HepG2 (cell line): ENCODE measurements around the gene HMG20B. TPM values are rescaled to one million over a fixed set of nuclear protein-coding genes. Genes with fewer than 3 reads are reported as not detected.

Experiments
- AGO1 ChIP-seq: fragments of 200-400 bp; formaldehyde crosslinking; IDR thresholded peaks from 2 replicates; pipeline ENCODE4 v1.6.1; 2017; ENCODE audit warnings: mild to moderate bottlenecking, low read depth, low read length, moderate library complexity; ENCODE audit not compliant: poor library complexity, severe bottlenecking
- BRD4 ChIP-seq: sonication (generic); formaldehyde crosslinking; IDR thresholded peaks from 2 replicates; pipeline ENCODE4 v1.4.0; 2020; ENCODE audit warnings: missing genetic modification reagents
- CEBPG ChIP-seq: IDR thresholded peaks from 2 replicates; pipeline ENCODE4 v1.6.1; 2016
- ELF1 ChIP-seq: sonication (generic); formaldehyde crosslinking; IDR thresholded peaks from 2 replicates; pipeline ENCODE4 v1.4.0; 2020; ENCODE audit warnings: missing genetic modification reagents
- KDM3A ChIP-seq: IDR thresholded peaks from 2 replicates; pipeline ENCODE4 v1.6.1; 2018; ENCODE audit warnings: low read depth, missing compliant biosample characterization
- MAFG ChIP-seq: sonication (generic); formaldehyde crosslinking; IDR thresholded peaks from 2 replicates; pipeline ENCODE4 v1.5.1; 2020; ENCODE audit warnings: mild to moderate bottlenecking, missing genetic modification reagents
- SP1 ChIP-seq, 2 experiments: fragments of 450-650 bp in 1 of 2; sonication (generic) in 1 of 2; formaldehyde crosslinking in 1 of 2; IDR thresholded peaks; 2 replicates each; pipeline versions ENCODE4 v1.4.0 to v1.6.1; 2016 to 2020; ENCODE audit warnings: missing genetic modification reagents in 1 of 2
- TOPORS ChIP-seq: sonication (generic); formaldehyde crosslinking; IDR thresholded peaks from 2 replicates; pipeline ENCODE4 v1.8.0; 2023; ENCODE audit warnings: mild to moderate bottlenecking, missing genetic modification reagents
- TSC22D2 ChIP-seq: sonication (generic); formaldehyde crosslinking; IDR thresholded peaks from 2 replicates; pipeline ENCODE4 v1.5.1; 2020; ENCODE audit warnings: missing genetic modification reagents, mild to moderate bottlenecking, borderline replicate concordance
- ZFX ChIP-seq: sonication (generic); formaldehyde crosslinking; IDR thresholded peaks from 2 replicates; pipeline ENCODE4 v1.4.0; 2020; ENCODE audit warnings: mild to moderate bottlenecking, low read depth, missing genetic modification reagents, moderate library complexity
- ZIK1 ChIP-seq: sonication (generic); formaldehyde crosslinking; IDR thresholded peaks from 2 replicates; pipeline ENCODE4 v1.5.0; 2020; ENCODE audit warnings: mild to moderate bottlenecking, low read depth, missing genetic modification reagents, borderline replicate concordance
- ZNF10 ChIP-seq: sonication (generic); formaldehyde crosslinking; IDR thresholded peaks from 2 replicates; pipeline ENCODE4 v1.4.0; 2020; ENCODE audit warnings: mild to moderate bottlenecking, low read depth, missing genetic modification reagents, borderline replicate concordance
- ZNF256 ChIP-seq: sonication (generic); formaldehyde crosslinking; conservative IDR thresholded peaks from 2 replicates; pipeline ENCODE4 v1.4.0; 2020; ENCODE audit warnings: missing genetic modification reagents
- ZNF335 ChIP-seq: sonication (generic); formaldehyde crosslinking; IDR thresholded peaks from 2 replicates; pipeline ENCODE4 v1.4.0; 2020; ENCODE audit warnings: missing genetic modification reagents
- polyA plus RNA-seq, 8 experiments: library from polyadenylated mRNA; depleted of rRNA in 3 of 8; stranded (reverse) in 7 of 8; unstranded in 1 of 8; fragments of >200 nt; fragmentation: Illumina TruSeq in 4 of 8; extraction: Trizol in 4 of 8; gene quantifications; 2 replicates each; pipeline versions ENCODE4 v1.2.1 to v1.2.3, GENCODE V29; 2011 to 2016; ENCODE audit warnings: low read depth in 4 of 8, missing spikeins in 1 of 8, mixed read lengths in 1 of 8; ENCODE audit not compliant: insufficient read depth in 1 of 8
- total RNA-seq, 5 experiments: library from RNA; depleted of rRNA; stranded (reverse); fragments of >200 nt; fragmentation: Illumina TruSeq; extraction: Trizol; gene quantifications; 2 replicates each; pipeline ENCODE4 v1.2.3, GENCODE V29; 2016; ENCODE audit warnings: low read depth in 1 of 5
- TF ChIP-seq, protein P1 (sequence below): sonication (generic); formaldehyde crosslinking; IDR thresholded peaks from 2 replicates; pipeline ENCODE4 v1.4.0; 2020; ENCODE audit warnings: mild to moderate bottlenecking, missing genetic modification reagents
- TF ChIP-seq, protein P2 (sequence below): sonication (generic); formaldehyde crosslinking; IDR thresholded peaks from 2 replicates; pipeline ENCODE4 v1.5.1; 2020; ENCODE audit warnings: mild to moderate bottlenecking, moderate library complexity, missing genetic modification reagents
- TF ChIP-seq, protein P3 (sequence below): sonication (generic); formaldehyde crosslinking; IDR thresholded peaks from 2 replicates; pipeline ENCODE4 v1.4.0; 2020; ENCODE audit warnings: missing genetic modification reagents
- TF ChIP-seq, protein P4 (sequence below): sonication (generic); formaldehyde crosslinking; IDR thresholded peaks from 2 replicates; pipeline ENCODE4 v1.4.0; 2020; ENCODE audit warnings: missing genetic modification reagents, borderline replicate concordance
- TF ChIP-seq, protein P5 (sequence below): sonication (generic); formaldehyde crosslinking; IDR thresholded peaks from 2 replicates; pipeline ENCODE4 v1.8.0; 2022; ENCODE audit warnings: mild to moderate bottlenecking, missing genetic modification reagents, borderline replicate concordance

HMG20B gene
- total and polyA plus RNA-seq, 2 of the 13 experiments (the other 11 are each of a cell fraction or from before 2014, with no cell fraction given), result 23.9 to 29.2 TPM

DNA sequence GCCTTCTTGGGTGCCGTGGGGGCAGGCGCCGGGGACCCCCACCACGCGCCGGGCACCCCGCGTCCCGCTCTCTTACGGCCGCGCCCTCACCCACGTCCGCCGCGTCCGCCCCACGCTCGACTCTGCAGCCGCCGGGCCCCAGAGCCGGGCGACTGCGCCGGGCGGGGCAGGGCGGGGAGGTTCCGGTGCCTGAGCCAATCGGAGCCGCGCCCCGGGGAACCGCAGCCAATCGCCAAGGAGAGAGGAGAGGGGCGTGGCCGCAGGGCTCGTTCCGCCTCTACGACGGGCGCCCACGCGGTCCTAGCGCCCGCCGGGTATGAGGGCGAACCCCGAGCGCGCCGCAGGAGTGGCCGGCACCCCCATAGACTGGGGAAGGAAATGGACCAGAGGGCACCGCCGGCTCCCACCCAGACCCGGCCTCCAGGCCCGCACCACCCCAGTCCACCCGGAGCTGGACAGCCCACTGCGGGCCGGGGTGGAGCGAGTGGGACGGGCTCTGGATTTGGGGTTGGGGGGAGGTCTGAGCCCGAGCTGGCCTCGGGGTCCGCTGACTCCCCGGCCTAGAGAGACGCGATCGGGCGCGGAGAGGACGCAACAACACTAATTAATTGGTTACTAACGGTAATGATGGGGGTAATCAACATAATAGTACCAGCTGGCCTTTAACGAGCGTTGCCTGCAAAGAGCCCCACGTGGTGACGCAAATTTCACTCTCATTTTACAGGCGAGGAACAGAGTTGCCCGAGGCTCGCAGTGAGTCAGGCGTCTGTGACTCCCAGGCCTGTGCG lies 15.1 kb upstream of the HMG20B start, which contains the start of gene MFSD12 (continued):
- TF ChIP-seq, protein P1, sequence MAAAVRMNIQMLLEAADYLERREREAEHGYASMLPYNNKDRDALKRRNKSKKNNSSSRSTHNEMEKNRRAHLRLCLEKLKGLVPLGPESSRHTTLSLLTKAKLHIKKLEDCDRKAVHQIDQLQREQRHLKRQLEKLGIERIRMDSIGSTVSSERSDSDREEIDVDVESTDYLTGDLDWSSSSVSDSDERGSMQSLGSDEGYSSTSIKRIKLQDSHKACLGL (CRISPR knock-in tag), result peak; percentile 63
- TF ChIP-seq KDM3A, result peak; percentile 62; the same call in 1 of the 2 replicates
- no peak for TF ChIP-seq TSC22D2 (CRISPR knock-in tag)
- TF ChIP-seq MAFG, result no peak
- no peak for TF ChIP-seq BRD4 (CRISPR knock-in tag)
- TF ChIP-seq ZNF10 (CRISPR knock-in tag), result no peak
- TF ChIP-seq SP1 (IDR thresholded peaks at IDR 0.05), result no peak
- TF ChIP-seq SP1 (CRISPR knock-in tag; IDR thresholded peaks at IDR 0.05), result peak; percentile 98
- TF ChIP-seq, protein P2, sequence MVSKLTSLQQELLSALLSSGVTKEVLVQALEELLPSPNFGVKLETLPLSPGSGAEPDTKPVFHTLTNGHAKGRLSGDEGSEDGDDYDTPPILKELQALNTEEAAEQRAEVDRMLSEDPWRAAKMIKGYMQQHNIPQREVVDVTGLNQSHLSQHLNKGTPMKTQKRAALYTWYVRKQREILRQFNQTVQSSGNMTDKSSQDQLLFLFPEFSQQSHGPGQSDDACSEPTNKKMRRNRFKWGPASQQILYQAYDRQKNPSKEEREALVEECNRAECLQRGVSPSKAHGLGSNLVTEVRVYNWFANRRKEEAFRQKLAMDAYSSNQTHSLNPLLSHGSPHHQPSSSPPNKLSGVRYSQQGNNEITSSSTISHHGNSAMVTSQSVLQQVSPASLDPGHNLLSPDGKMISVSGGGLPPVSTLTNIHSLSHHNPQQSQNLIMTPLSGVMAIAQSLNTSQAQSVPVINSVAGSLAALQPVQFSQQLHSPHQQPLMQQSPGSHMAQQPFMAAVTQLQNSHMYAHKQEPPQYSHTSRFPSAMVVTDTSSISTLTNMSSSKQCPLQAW (CRISPR knock-in tag), result peak; percentile 69; the same call in 1 of the 2 replicates
- TF ChIP-seq ZFX (CRISPR knock-in tag), result peak; percentile 75
- TF ChIP-seq ELF1 (CRISPR knock-in tag), result no peak
- 0 out of 2 replicates have a peak, but pooled peaks have one; percentile 58 for TF ChIP-seq ZNF256 (CRISPR knock-in tag)
- peak; percentile 47 for TF ChIP-seq AGO1
- 0 out of 2 replicates have a peak, but pooled peaks have one; percentile 44 for TF ChIP-seq ZIK1 (CRISPR knock-in tag)
- TF ChIP-seq TOPORS (CRISPR knock-in tag), result no peak
- TF ChIP-seq, protein P3, sequence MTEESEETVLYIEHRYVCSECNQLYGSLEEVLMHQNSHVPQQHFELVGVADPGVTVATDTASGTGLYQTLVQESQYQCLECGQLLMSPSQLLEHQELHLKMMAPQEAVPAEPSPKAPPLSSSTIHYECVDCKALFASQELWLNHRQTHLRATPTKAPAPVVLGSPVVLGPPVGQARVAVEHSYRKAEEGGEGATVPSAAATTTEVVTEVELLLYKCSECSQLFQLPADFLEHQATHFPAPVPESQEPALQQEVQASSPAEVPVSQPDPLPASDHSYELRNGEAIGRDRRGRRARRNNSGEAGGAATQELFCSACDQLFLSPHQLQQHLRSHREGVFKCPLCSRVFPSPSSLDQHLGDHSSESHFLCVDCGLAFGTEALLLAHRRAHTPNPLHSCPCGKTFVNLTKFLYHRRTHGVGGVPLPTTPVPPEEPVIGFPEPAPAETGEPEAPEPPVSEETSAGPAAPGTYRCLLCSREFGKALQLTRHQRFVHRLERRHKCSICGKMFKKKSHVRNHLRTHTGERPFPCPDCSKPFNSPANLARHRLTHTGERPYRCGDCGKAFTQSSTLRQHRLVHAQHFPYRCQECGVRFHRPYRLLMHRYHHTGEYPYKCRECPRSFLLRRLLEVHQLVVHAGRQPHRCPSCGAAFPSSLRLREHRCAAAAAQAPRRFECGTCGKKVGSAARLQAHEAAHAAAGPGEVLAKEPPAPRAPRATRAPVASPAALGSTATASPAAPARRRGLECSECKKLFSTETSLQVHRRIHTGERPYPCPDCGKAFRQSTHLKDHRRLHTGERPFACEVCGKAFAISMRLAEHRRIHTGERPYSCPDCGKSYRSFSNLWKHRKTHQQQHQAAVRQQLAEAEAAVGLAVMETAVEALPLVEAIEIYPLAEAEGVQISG, result peak; percentile 50; the same call in 1 of the 2 replicates
- TF ChIP-seq, protein P4, sequence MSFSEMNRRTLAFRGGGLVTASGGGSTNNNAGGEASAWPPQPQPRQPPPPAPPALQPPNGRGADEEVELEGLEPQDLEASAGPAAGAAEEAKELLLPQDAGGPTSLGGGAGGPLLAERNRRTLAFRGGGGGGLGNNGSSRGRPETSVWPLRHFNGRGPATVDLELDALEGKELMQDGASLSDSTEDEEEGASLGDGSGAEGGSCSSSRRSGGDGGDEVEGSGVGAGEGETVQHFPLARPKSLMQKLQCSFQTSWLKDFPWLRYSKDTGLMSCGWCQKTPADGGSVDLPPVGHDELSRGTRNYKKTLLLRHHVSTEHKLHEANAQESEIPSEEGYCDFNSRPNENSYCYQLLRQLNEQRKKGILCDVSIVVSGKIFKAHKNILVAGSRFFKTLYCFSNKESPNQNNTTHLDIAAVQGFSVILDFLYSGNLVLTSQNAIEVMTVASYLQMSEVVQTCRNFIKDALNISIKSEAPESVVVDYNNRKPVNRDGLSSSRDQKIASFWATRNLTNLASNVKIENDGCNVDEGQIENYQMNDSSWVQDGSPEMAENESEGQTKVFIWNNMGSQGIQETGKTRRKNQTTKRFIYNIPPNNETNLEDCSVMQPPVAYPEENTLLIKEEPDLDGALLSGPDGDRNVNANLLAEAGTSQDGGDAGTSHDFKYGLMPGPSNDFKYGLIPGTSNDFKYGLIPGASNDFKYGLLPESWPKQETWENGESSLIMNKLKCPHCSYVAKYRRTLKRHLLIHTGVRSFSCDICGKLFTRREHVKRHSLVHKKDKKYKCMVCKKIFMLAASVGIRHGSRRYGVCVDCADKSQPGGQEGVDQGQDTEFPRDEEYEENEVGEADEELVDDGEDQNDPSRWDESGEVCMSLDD (CRISPR knock-in tag), result peak; percentile 92
- no peak for TF ChIP-seq CEBPG
- TF ChIP-seq ZNF335 (CRISPR knock-in tag), result peak; percentile 79; the same call in 1 of the 2 replicates
- TF ChIP-seq, protein P5, sequence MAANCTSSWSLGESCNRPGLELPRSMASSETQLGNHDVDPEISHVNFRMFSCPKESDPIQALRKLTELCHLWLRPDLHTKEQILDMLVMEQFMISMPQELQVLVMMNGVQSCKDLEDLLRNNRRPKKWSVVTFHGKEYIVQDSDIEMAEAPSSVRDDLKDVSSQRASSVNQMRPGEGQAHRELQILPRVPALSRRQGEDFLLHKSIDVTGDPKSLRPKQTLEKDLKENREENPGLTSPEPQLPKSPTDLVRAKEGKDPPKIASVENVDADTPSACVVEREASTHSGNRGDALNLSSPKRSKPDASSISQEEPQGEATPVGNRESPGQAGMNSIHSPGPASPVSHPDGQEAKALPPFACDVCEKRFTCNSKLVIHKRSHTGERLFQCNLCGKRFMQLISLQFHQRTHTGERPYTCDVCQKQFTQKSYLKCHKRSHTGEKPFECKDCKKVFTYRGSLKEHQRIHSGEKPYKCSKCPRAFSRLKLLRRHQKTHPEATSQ (CRISPR knock-in tag), result no peak
